Hematopoietic multipotent progenitor cell treated with erythropoietin and hydrocortisone succinate and interleukin-3 and kit ligand, for 17 days (in vitro differentiated cells): ENCODE measurements around the gene IDI1.
"Not testable (repeated sequence)": the region's sequence is repeated elsewhere in the genome, so short reads cannot be mapped to it uniquely, and the experiment has no call there.

ENCODE experiments used
- DNase-seq: peaks from one replicate; pipeline ENCODE4 v3.0.0-alpha.2; 2015; ENCODE audit warnings: low spot score

IDI1 gene

DNA sequence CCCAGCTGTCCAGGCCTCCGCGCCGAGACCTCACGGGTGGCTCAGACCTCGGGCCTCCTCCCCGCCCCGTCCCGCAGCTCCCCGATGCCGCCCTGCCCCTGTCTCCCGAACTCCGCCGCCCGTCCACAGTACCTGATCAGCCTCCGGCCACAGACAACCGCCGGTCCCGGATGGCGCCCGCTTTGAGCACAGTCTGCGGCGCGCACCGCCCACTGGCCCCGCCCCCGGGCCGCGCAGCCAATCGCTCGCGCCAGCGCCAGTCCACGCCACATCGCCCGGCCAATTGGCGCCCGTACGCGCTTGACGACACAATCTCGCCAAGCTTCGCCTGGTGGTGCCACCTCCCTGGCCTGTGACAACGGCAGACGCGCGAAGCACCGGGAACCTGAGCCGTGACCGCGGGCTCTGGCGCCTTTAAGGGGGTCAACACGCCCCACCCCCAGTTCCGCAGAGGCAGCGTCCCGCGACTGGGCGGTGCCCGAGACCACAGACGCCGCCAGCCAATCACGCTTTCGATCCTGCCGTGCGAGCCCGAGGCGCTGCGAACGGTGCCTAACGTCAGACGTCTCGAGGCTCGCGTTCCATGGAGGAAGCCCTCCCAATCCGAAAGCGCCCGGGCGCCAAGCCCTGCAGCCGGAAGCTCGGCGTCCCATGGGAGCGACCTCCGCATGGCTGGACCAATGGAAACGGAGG lies at the start of gene IDI1:
Gene IDI1, minus strand, starts transcription at position 388 of the 693 bp plus-strand sequence. Its CDS starts 116 bp downstream, at position 272.
- peak; percentile 96 for DNase-seq

DNA sequence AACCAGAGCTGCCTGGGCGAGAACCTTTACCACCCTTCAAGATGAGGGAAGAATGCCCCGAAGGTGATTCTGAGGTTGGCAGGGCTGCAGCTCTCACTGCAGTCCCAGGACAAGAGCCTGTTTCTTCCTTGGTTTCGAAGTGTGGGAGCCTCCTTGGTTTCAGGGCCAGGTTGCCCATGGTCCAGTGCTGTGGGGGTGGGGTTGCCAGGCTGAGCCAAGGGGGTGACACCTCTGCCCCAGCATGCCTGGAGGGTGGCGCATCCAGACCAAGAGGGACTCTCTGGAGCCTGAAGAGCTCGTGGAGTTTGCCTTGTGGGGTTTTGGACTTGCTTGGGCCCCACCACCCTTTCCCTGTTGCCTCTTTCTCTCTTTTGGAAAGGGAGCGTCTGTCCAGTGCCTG lies 48.5 kb upstream of the IDI1 start:
- DNase-seq = no peak

DNA sequence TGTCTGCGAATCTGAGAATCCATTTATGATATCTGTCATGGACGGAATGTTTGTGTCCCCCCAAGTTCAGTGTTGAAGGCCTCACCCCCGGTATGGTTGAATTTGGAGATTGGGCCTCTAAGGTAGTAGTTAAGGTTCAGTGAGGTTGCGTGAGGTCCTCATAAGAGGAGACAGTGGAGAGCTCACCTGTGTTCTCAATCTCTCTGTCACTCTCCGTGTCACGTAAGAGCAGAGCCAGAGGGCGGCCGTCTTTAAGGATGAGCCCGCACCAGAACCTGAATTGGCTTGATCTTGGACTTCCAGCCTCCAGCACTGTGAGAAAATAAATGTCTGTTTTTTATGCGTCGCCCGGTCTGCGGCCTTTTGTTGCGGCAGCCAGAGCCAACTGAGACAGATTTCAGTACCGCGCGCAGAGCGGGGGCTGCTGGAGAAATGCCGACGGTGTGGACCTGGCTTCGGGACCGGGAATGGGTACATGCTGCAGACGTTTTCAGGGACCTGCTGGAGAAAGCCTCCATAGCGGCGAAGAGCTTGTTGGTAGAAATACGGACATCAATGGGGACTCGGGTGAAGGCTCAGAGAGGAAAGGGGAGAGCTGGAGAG lies 47.5 kb upstream of the IDI1 start:
- DNase-seq = no peak

DNA sequence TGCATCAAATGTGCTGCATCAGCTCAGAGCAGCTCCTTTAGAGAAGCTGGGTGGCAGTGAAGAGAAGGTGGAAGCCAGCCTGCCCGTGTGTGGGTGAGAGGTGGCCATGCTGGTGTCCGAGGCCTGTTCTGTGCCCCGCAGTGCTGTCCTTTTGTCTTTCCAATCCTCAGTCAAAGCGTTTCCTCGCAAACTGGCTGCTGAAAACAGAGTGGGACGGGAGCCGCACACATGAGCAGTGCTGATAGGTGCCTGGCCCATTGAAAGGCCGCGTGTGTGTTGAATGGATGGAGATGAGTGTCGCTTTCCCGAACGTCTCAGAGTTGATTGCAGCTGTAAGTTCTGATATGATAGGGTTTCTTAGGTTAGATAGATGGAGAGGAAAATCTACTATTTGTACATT lies 46.6 kb upstream of the IDI1 start:
- no peak for DNase-seq

DNA sequence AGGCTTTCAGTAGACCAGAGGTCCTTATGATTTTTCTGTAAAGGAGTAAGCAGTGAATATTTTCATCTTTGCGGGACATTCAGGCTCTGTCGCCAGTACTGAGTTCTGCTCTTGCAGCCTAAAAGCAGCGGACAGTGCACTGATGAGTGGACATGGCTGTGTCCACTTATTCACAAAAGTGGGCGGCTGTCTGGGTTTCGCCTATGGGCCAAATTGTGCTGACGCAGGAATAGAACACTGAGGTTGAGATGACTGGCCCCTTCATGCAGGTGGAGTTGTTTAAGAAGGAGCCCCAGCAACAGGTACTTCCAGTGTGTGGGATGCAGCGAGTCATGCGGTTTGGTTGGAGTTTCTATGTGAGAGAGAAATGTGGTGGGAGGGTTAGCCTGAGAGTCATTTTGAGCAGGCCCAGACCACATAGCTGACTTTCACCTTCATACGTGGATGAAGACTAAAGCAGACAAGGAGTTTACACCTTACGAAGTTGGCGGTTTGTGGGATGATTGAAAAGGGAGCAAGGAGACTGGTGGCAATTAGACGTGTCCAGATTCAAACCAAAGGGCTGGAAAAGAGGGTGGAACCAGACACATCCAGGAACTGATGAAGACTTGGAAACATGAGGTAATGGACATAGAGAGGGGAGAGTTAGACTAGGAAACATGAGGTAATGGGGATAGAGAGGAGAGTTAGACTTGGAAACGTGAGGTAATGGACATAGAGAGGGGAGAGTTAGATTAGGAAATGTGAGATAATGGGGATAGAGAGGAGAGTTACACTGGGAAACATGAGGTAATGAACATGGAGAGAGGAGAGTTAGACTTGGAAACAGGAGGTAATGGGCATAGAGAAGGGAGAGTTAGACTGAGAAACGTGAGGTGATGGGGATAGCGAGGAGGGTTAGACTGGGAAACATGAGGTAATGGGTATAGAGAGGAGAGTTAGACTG lies 45.5 kb upstream of the IDI1 start:
- no peak for DNase-seq

DNA sequence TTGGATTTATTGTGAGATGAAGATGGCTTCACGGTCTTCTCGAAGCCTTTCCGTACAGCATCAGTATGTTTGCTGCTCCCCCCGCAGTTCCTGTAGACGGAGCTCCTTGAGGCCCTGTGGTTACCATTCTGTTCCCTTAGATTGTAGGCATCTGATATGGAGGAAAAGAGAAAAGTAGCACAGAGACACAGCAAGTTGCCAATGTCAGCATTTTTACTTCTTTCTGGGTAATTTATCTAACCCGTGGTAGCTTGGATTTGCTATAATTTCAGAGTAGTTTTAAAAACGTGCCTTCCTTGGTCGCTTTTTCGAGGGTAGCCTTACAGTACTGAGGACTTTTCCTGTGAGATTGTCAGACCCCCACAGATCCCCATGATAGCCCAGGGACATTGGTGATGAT lies 44.8 kb upstream of the IDI1 start:
- no peak for DNase-seq

DNA sequence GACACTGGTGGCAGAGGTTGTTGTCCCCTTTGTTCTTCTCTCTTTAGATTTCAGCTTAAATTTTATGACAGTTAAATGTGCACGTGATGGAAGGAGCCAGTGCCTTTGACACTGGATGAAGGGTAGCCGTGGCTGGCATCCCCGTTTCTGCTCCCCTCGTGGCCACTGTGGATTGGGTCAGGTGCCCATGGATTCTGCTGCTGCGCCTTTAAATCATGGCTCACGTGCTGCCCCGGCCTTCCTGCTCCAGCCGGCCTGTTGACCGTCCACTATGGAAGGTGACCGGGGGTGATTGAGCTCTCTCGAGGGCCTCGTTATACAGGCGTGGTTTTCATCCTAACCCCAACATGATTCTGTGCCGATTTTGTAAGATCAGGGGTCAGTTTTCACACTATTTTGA lies 41.8 kb upstream of the IDI1 start:
- no peak for DNase-seq

DNA sequence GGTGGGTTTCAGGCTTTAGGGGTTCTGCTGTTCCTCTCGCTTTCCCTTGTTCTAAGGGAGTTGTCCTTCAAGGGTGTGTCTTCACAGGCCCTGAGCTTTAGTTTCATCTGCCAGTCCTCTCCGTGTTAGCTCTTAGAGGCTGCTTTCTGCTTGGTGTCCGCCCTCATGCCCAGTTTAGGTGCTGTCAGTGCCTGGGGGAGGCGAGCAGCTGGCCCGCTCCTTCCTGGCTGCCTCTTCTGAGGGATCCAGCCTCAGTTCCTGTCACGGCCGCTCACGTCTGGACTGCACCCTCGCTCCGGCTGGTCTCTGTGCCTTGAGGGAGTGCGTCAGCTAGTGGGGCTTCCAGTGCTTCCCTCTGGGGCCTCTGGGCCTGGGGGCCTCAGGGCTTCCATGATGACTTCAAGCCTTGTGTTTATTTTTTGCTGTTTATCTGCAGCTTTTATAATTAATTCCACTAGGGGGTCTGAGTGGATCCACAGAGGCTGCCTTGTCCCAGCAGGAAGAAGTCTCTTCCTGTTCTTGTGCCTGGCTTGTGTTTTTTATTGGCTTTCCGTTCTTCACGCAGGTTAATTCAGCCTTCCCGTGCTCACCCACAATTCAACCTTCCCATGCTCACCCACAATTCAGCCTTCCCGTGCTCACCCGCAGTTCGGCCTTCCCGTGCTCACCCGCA lies 40.2 kb upstream of the IDI1 start:
- no peak for DNase-seq

DNA sequence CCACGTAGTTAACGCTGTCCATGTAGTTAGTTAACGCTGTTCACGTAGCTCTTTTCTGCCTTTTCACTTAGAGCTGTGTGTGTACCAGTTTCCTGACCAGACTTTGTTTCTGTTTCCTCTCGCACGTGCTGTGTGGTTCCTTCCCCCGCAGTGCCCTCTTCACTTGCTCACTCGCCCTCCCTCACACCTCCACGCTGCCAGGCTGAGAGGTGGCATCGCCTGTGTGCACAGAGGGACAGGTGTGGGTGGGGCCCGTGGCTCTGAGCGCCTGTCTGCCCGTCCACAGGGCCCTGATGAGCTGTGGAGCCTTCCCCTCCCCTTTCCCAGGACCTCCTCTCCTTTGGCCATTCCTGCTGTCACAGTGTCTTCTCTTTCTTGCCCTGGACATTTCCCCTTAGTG lies 37.9 kb upstream of the IDI1 start:
- DNase-seq = no peak

DNA sequence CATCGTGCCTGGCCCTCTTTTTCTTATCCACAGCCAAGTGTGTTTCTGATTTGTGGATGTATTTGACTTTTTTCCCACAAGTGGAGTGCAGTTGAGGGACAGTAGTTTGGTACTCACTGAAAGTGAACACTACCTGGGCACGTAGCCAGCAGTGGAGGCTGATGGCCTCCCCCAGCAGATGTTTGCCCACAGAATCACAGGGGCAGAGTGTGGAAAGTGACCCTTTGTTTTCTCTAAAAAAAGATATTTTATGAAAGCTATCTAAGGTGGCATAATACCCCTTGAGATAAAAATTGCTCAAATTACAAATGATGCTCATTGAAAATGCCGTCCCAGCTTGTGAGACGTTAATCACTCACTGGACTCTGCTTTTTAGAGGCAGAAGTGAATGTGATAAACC lies 36.3 kb upstream of the IDI1 start:
- DNase-seq = no peak

DNA sequence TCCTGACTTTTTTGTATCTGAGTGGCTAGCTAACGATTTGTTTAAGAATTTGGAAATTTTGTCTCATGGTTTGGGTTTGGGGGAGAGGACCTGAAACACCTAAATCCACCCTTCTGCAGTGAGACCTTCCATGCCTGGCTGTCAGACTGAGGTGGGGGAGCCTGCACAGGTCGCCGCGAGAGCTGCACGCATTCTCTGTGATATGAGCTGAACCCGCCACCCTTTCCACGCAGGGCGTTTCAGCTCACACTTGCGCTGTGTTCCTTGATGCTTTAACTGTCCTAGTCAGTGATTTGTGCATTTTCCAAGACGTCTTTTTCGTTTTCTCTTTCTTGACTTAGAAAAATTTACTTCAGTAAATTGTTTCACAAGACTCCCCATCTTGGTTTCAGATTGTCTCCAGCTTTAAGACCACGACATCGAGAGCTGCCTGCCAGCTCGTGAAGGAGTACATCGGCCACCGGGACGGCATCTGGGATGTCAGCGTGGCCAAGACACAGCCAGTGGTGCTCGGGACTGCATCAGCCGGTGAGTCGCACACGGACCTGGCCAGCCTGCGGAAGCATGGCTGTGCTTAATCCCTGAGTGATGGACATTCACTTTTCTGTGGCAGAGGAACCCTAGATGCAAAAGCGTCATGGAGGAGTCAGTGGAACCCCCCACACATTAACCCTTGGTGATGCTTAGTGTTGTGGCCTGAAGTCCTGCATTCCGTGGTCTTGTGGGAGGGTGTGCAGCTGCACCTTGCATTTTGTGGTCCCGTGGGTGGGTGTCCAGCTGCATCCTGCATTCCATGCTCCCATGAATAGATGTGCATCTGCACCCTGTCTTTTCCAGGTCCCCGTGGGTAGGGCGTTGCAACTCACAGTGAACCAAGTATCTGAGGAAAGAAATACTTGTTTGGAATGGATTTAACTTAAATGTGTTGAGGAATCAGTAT lies 35.4 kb upstream of the IDI1 start:
- no peak for DNase-seq

DNA sequence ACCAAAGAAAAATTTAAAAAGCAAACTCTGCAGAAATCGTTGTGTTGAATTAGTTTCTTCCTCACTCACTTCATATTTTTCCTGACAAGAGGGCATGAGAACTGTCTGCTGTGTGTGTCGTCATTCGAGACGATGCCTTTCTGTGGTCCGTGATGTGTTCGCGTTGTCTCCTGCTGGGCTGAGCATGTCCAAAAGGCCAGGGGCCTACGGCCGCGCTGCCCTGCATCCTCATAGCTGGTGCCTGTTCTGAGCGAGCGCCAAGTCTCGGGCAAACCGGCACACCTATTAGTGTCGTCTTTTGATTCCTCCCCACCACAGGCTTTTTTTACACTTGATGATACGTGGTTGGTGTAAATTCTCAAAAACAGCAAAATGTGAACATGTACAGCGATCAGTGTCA lies 34.7 kb upstream of the IDI1 start:
- no peak for DNase-seq

DNA sequence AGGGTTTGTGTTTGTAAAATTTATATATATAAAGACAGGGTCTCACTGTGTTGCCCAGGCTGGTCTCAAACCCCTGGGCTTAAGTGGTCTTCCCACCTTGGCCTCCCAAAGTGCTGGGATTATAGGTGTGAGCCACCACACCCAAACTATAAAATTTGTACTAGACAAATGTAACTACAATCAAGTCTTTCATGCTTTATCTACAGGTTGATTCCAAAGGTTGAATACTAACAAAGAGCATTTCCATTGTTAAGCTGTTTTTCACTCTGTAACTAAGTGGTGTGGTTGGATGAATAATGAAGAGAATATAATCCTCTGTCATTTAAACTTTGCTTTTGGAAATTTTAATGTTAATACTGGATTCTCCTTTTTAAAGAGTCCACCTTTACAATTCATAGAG lies 29.7 kb upstream of the IDI1 start:
- DNase-seq = no peak

DNA sequence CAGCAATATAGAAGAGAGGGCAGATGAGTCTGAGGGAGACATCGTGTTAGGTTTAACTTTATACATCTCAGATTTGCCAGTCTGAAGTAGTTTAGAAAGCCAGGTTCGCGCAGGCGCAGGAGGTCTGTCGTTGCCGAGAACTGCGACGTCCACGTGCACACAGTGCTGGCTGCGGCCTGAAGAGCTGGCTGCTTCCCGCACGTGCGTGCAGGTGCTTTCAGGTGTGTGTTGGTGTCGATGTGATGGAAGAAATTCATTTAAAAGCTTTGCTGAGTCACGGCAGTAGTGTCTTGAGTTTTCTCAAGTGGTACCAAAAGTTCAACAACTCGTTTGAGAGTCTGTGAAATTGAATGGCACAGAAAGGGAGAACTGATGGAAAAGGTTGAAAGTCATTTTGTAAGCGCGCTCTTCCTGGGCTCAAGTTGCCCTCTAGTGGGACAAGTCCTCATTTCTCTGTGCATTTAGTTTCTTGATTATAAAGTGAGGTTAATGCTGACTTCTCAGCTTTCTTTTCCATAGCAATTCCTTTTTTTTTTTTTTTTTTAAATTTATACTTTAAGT lies 25.9 kb upstream of the IDI1 start:
- peak; percentile 29 for DNase-seq

DNA sequence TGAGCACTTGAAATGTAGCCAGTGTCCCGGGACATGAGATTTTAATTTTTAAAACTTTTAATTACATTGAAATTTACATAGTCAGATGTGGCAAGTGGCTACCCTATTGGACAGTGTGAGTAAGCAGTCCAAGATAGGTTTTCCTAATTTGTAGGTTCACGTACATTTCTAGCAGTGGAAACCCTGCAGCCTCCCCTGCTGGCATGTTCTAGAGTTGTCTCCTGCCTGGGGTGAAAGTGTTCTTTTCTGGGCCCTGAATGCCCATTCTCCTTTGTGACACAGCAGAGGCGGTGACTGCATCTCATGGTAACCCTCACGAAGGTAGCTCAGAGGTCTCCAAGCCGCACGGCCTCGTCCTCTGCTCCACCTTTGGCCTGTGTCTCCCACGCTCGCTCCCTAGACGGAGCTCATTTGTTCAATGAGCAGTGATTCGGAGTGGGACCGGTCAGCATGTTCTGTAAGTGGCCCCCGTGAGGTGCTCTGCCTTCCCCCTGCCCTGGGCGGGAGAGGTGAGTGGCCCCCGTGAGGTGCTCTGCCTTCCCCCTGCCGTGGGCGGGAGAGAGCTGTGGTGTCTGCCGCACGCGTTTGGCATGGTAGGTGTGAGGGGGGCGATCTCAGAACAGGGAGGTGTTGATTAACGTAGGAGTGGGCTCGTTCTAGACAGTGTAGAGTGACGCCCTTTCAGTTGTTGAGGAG lies 25.3 kb upstream of the IDI1 start:
- DNase-seq = no peak

DNA sequence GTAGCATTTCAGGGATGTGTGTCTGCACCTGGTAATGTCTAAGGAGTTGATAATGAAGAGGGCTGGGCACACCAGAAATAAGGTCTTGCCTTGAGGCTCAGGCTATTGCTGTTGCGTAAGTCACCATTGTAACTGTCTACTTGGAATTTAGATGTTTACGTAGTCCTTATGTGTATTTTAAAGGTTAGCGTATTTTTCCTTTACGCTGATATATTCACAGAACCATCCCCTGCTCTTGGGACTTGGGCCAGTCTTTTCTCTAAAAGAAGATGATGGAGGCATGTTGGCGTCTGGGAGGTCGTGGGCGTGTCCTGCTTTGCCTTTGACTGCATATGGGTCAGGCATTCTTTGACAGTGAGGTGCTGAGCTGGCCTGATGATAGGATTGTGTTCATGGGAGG lies 22.0 kb upstream of the IDI1 start:
- DNase-seq = no peak

DNA sequence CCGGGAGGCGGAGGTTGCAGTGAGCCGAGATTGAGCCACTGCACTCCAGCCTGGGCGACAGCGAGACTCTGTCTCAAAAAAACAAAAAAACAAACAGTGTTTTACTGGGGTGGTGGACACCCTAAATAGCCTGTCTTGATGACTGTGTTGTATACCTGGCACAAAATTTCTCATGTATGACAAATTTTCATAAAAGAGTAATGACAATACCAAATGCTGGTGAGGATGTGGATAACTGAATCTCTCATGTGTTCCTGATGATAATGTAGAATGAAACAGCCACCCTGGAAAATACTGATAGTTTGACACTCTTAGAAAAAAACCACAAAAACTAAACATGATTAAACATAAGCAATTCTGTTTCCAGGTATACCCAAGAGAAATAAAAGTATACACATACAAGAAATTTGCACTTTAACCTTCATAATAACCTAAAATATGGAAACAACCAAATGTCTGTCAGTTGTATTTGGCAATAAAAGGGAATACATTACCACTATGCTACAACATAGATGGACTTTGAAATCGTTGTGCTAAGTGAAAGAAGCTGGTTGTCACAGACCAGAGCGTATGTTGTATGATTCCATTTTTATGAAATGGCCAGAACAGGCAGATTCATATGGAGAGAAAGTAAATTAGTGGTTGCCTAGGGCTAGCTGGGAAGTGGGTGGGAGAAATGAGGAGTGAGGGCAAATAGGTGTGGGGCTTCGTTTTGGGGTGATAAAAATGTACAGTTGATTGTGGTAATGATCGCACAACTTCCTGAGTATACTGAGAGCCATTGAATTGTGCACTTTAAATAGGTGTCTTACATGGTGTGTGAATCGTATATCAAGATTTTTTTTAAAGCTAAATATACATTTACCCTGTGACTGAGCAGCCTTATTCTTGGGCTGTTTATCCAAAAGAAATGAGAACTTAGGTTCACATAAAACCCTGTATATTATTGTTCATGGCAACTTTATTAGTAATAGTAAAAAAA lies 19.8 kb upstream of the IDI1 start:
- DNase-seq = no peak

DNA sequence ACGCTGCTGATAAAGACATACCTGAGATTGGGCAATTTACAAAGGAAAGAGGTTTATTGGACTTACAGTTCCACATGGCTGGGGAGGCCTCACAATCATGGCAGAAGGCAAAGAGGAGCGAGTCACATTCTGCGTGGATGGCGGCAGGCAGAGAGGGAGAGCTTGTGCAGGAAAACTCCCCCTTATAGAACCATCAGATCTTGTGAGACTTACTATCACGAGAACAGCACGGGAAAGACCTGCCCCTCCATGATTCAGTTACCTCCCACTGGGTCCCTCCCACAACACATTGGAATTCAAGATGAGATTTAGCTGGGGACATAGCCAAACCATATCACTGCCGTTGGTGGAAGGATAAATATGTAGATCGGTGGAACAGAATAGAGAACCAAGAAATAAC lies 17.8 kb upstream of the IDI1 start:
- not testable (repeated sequence) for DNase-seq

DNA sequence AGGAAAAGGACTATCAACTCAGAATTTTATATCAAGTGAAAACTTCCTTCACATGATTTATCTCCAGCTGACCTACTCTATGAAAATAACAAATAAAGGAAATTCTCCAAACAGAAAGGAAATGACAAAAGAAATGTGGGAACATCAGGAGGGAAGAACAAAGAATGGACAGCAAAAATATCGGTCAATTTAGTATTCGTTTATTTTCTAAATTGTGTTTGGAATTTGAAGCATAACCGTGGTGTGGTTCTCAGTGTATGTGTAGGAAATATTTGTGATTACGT lies 16.0 kb upstream of the IDI1 start:
- DNase-seq = no peak
